CD1c-positive myeloid dendritic cell (primary cell): ENCODE measurements around the gene KCNJ11.
A peak's percentile ranks its signal among the peaks of the same experiment; 100 is the strongest.

ENCODE experiments used
- DNase-seq: peaks from one replicate; pipeline ENCODE4 v3.0.0-alpha.2; 2016; ENCODE audit errors: extremely low spot score

KCNJ11 gene

DNA sequence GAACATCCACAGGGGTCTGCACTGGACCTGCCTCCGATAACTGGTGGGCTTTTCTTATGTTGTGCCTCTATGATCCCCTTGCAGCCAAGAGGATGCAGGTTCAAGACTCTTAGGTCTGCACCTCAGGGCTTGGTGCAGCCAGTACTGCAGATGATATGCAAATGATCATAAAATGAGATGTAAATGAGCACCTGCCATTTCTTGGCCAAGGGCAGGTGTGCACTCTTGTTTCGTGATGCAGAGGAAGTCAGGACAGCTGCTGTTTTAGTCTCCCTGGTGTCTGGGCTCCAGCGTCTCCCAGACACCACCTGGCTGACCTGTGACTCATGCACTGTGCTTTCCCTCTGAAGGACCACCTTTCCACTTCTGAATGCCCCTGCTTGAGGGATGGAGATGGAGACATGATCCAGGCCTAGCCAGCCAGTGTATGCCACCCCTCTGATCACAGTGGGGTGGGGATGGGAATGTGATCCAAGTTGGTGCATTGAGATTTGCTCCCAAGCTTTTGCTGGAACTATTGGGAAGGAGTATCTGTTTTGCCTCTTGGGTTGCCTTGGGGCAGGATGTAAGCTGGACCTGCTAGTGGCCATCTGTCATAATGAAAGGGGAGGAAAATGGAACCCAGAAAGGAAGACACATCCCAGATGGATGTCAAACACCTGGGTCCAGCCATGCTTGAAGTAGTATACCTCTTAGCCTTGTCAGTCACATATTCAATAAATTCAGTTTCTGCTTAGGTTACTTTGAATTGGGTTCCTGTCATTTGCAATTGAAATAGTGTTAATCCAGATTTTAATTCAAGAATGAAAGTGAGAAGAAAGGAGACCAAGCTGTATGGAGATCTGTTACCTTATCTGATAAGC lies 3.3 kb upstream of the KCNJ11 start:
- no peak for DNase-seq

DNA sequence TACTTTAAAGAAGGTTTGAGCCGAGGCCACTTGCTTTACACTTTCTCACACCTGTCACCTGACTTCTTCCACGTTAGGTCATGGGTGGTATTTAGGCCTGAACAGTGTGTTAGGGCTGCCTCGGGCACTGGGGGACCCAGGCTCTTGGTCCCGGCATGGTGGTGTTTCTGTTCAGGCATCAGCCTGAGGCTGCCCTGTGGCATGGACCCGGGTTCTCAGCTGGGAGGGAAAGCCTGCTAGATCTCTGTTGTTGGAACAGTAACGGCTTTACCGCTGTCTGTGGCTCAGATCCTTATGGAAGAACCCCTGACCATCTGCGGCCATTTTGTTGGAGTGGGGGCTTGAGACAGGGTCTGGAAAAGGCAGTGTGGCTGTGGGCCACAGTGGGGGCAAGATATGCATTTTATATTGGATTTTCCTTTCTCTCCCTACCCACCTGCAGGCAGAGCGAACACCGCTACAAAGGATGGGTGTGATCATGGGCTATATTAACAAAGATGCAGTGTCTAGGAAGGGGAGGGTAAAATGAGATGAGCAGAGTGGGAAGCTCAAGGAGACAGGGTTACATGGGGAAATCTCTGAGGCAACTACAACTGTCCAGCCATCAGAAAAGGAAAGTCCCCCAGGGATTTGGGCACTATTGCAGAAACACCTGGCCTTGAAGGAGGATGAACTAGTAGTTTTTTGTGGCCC lies 1.6 kb upstream of the KCNJ11 start:
- DNase-seq: no peak

DNA sequence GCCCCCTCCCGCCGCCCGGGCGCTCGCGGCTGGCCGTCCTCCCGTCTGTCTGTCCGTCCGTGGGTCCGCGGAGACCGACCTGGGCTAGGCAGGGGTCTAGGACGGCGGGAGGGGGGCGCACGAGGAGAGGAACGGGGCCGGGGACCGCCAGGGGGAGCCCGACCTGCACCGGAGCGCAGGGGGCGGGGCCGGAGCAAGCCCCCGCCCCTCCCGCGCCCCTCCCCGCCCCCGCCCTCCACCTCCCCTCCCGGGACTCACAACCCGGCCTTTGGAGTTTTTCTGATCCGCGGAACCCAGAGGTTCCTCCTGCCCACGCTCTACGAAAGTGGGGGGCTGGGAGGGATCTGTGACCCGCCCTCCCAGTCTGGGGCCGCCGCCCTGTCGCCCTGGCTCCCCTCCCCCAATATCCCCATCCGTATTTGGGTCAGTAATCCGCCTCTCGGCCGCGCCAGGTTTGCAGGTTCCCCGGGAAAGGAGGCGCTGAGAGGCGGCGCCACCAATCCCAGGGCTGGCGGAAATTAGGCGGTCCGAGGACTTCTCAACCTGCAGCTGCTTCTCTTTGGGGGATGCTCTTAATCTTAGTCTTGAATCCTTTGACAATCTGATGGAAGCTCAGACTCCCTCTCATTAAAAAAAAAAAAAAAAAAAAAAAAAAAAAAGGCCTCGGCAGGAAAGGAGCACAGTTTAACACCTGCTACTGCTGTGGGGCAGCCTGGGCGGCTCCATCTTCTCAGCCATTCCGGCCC lies 925 bp upstream of the KCNJ11 start:
- DNase-seq: peak; percentile 67

DNA sequence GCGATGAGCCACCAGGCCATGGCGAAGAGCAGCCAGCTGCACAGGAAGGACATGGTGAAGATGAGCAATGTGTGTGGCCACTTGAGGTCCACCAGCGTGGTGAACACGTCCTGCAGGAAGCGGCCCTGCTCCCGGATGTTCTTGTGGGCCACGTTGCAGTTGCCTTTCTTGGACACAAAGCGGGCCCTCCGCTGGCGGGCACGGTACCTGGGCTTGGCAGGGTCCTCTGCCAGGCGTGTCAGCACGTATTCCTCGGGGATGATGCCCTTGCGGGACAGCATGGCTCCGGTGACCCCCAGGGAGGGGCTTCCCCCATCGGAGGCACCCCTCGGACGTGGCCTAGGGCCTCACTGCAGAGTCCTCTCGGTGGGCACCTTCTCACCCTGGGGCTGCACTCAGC lies 648 bp downstream of the KCNJ11 start:
- no peak for DNase-seq

DNA sequence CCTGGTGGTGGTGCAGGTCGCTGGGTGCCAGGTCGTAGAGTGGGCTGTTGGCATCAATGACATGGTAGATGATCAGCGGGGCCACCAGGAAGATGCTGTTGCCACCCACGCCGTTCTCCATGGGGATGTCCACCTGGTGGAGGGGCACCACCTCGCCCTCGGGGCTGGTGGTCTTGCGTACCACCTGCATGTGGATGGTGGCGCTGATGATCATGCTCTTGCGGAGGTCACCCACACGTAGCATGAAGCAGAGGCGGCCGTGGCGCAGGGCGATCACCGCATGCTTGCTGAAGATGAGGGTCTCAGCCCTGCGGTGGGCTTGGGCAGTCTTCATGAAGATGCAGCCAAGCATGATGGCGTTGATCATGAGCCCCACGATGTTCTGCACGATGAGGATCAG lies 1.2 kb downstream of the KCNJ11 start:
- DNase-seq: no peak

DNA sequence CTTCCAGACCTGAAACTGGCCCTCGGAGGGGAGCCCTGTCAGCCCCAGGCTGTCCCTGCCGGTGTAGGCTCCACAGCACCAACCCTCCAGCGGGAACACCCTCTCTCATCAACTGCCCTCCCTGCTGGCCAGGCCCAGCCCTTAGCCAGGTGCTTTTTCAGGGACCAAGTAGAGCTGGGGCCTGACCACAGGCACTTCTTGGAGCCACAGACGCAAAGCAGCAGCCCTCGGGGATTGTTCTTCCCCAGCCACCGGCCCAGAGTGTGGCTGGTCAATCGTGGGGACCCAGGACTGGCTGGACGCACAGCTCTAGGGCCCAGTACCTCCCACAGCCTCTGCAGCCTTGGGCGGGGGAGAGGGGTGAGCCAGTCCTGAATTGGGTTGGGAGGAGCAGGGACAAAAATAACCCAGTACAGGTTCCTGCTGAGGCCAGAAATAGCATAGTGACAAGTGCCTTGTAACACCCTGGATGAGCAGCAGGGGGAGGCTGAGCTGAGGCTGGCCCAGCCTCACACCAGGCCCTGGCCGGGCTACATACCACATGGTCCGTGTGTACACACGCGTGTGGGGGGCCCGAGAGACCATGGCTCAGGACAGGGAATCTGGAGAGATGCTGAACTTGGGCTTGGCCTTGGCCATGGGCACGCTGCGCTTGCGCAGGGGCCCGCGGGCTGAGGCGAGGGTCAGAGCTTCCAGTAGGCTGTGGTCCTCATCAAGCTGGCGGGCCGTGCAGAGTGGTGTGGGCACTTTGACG lies 2.0 kb downstream of the KCNJ11 start:
- DNase-seq: peak; percentile 56

DNA sequence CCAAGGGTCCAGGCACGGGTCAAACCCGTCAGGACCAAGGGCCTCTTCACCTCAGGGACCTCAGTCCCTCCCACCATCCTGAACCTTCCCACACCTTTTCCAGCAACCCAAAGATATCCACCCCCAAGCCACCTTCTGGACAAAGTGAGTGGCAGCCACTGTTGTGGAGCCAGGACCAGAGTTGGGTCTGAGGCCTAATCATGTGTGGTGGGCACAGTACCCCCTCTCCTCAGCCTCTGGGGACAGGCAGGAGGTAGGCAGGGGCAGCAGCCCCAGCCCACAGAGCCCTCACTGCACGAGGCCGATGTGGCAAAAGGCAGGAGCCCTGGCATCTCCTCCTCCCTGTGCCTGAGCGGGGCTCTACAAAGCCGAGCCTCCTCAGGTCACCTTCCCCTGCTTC lies 2.5 kb downstream of the KCNJ11 start:
- DNase-seq: no peak

DNA sequence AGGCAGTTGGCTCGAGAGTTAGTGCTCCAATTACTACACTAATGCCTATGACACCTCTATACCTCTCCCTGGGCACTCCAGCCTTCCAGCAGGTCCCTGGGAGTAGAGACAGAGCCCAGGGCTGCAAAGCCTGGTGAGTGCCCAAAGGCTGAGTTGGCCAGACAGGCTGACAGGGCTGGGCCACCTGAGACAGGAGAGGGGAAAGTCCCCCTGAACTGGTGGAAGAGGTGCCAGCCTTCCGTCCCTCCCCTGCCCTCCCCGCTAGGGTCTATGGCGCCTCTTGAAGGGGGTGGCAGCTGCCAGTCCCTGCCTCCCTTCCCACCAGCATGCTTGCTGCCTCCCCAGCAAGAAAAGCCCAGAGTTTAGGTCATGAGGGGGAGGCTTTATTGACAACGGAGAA lies 3.0 kb downstream of the KCNJ11 start:
- no peak for DNase-seq

DNA sequence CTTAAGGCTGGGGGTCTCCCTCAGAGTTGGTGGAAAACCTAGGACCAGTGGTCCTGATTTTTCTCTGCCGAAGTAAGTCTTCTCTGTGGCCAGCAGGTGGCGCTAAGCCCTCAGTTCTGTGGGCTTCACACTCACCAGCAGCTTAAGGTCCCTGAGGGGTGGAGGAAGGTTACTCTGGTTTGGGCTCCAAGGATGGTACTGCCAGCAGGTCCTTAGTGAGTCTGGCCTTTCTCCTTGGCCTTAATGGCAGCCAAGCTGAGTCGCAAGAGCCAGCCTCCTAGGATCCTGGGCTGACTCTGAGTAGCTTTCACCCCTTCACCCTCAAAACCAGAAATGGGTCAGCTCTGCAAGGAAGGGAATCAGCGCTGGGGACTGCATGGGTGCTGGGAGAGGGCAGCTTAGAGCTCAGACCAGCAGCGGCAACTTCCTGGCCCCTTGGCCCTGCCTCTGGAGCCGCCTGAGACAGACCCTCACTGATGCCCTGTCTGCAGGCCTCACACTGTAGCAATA lies 4.4 kb downstream of the KCNJ11 start:
- peak; percentile 78 for DNase-seq

DNA sequence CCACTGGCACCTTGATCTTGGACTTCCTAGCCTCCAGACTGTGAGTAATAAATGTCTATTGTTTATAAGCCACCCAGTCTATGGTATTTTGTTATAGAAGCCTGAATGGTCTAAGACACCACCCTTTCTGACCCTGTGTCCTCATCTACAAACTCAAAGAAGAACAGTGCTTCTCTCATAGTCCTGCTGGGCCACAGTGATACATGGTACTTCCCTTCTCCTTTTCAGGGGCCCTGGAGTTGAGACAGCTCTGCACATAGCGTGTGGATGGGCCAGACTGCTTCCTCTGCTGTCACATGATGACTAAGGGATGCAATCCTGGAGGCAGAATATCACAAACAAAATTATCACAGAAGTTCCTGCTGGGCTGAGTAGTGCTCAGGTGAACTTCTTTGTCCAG lies 5.0 kb downstream of the KCNJ11 start:
- peak; percentile 92 for DNase-seq

DNA sequence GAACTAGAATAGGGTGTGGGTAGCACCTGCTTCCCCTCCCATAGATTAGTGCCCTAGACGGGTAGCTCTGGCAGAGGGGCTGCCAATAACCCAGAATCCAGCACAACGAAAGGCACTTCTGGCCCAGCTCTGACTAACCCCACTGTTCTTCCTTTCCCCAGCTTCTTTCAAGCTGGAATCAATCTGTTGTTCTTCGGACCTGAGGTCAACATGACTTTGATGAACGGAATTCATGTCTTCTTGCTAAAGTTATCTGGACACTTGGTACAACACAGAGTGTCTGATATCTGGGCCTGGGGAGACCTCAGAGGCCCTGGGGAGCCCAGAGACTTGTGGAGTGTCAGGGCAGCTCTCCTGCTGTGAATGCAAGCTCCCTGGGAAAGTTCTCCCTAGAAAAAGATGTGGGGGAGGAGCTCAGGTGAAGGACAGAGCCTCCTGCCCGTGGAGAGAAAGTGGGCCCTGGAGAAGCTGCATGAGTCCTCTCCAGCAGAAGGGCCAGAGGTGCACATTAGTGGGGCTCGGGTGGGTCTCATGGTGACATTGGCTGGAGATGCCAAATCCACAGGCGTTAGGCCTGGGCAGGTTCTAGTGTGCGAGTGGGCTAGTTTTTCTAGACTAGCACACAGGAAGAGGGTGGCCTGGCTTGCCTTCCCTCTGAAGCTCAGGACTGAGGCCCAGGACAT lies 6.3 kb downstream of the KCNJ11 start:
- no peak for DNase-seq

DNA sequence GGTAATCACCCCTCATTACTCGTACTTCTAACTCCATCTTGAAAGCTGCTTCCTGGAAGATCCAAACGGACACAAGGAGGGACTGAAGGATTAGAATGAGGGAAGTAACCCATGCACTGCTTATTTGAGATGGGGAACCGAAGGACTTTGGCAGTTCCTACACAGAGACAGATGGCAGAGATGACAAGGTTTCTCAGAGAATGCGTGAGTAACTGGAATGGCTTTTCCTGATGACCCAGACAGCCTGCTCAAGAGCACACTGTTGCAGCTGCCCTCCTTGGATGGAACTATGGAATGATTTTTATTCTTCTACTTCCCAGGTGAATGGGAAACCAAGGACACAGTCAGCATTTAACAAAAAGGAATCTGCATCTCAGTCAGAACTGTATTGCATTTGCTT lies 7.3 kb downstream of the KCNJ11 start:
- no peak for DNase-seq

DNA sequence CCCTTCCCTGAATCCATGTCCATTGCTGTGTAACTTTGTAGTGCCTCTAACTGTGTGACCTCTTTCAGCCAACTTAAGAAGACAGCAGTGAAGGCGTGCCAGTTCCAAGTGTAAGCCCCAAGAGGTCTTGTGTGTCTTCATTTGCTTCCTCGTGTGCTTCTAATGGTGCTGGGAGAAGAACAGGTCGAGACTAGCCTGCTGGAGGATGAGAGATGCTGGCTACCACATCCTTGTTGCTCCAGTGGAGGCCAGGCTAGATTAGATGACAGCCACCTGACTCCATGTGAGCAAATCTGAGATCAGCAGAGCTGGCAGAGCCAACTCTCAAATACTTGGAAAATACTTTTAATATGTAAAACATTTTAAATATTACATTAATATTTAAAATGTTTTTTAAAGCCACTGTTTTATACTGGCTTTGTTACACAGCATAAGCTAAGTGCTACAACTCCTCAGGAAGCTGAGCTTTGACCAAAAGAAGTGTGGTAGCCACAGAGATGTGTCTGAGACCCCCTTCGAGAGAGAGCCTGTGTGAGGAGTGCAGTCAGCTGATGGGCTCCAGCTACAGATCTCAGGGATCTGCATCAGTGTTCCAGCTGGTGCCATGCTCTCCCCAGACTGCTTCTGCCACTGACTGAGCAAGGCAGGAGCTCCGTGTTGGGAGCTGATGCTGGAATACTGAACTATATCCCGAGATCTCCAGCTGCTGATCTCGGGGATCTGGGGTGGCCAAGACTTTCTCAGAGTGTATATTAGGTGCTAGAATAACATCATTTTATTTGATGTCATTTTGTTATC lies 8.9 kb downstream of the KCNJ11 start:
- DNase-seq: no peak

DNA sequence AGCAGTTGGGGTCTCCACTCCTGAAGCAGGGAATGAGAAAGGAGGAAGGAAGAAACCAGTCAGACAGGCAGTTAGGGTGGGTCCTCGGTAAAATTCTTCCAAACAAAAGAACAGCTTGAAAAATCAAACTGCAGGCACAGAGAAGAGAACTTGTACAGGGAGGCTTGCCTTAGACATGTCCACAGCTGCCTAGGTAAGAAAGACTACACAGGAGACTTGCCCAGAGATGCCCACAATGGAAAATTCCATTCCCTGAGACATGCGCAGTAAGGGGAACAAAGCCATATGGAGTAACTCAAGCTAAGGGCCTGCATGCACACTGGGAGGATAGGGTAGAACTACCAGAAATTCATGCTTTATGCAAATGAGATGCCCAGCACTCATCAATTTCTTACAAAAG lies 9.8 kb downstream of the KCNJ11 start:
- DNase-seq: no peak

DNA sequence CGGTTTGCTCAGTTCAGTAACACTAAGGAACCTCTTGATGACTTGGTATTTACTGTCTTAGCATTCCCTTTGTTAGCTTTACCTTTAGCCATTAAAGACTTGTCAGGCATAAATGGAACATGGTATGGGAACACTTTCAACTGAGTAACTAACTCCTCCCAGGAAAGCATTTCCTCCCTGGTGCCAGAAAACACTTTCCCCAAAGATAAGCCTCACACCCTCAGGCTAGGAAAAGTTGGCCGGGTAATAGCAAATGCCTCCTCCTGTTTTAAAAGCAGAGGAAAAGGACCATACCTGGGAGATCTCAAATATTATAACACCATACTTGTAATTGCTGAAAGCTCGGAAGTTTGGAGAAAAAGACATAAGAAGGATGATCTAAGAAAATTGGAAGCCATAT lies 12.0 kb downstream of the KCNJ11 start:
- DNase-seq: no peak

DNA sequence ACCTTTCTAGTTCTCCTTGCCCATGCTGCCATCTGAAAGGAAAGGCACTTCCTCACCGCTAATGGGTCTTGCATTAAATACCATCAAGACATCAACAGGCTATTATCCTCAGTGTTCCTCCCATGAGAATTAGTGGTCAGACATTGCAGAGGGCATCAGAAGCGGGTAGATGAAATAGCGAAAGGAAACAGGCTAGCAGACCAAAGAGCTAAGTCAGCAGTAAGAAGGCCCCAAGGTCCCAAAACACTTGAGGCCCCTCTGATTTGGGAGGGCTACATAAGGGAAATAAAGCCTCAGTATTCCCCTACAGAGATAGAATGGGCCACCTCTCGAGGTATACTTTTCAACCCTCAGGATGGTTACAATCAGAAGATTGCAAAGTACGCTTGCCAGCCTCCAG lies 12.9 kb downstream of the KCNJ11 start:
- no peak for DNase-seq

DNA sequence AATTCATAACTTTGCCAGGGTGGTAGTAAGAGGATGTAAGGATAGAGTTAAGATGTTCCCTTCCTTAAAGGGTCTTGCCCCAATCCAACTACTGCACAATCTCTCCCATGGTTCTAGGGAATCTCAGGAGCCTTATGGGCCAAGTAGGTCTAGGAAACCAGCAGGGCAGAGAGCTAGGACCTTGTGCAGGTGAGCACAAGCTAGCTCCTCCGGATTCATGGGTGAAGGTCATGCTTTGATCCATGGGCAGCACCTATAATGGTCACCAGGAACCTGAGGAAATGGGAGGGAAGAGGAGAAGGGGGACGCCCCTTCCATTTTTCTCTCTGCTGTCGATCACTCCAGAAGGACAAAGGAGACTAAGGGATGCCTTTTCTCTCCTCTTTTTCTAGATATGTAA lies 16.8 kb downstream of the KCNJ11 start:
- no peak for DNase-seq

DNA sequence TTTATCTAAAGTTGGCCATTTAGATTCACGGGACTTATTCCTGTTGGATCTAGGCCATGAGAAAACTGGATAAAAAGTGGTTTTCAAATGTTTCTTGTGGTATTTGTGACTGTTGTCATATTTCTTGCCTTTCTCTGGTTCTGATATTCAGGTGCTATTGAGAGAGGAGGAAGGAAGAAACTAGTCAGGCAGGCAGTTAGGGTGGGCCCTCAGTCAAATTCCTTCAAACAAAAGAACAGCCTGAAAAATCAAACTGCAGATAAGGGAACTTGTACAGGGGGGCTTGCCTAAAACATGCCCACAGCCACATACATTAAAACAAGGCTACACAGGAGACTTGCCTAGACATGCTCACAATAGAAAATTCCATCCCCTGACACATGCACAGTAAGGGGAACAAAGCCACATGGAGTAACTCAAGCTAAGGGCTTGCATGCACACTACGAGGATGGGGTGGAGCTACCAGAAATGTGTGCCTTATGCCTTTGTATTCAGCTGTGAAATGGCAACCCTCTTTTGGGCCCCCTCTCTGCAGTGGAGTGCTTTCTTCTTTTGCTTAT lies 18.7 kb downstream of the KCNJ11 start:
- DNase-seq: no peak

DNA sequence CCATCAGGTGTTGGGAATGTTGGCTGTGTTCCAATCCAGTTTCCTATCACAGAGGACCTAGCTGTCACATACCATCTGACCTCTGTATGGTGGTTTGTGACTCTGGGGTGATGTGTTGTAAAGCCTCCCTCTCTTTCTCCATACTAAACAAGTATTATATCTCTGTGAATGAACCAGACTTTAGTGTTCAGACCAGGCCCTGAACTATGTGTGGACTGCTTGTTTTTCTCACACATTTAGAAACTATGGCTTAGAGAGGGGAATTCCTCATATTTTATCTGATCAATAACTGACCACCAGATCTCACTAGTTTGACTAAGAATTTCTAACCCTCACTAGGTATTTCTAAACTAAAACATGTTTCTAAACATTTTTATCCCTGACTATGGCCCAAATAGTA lies 19.4 kb downstream of the KCNJ11 start:
- DNase-seq: no peak

DNA sequence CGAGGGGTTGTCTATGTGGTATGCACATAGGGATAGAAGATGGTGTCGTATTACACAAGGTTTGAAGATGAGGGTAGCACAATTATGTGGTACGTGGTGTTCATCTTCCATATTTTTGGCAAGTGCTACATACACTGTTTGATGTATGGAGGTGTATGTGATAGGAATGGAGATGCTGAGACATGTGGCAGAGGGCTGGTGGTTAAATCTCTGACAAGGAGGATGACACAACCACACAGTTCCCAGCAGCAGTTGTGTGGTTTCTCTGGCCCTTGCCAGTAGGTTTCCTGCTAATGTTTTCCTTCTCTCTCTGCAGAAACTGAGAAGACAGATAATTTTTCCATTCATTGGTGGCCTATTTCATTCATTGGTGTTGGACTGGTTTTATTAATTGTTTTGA lies 19.9 kb downstream of the KCNJ11 start:
- no peak for DNase-seq
